Heart left ventricle (tissue), 13 donors: Measurements from ENCODE around the gene CBLN1.

Experiments
- CTCF ChIP-seq, 12 donors: fragments of 200-600 bp; sonication (generic) in 4 of 12; IDR thresholded peaks; one replicate each; pipeline versions ENCODE4 v1.5.0 to v1.8.0; 2018 to 2022; ENCODE audit warnings: antibody characterized with exemption in 12 of 12, mild to moderate bottlenecking in 5 of 12
- POLR2A ChIP-seq, 2 donors: fragments of 450-650 bp; IDR thresholded peaks; one replicate each; pipeline ENCODE4 v1.6.1; 2017; ENCODE audit warnings: antibody characterized with exemption in 2 of 2, mild to moderate bottlenecking in 2 of 2, moderate library complexity in 2 of 2
- donor health status: ischemic (EF 13 %, LVEDD 7.1; RV severe dilation, severe dysfunction).
- donor health status: DM: no; HTN: yes; CAD: no.
- donor health status: DM: no; HTN: no; CAD: no.
- donor health status: ischemic (EF 25% LVEDD 6.9; RV normal size, moderate dysfunction).
- donor health status: ischemic (EF 25% LVEDD 5.7; RV mildly dilated, moderate dysfunction).
- donor health status: ischemic (EF 35%, LVEDD 5.7; RV mildly dilated, moderate dysfunction).
- donor health status: nonischemic (EF 11% LVEDD 7.7; RV severe dilation, severe dysfunction).
- donor health status: DM: yes; HTN: yes; CAD: no.
- donor health status: PGD.
- donor health status: ischemic (EF 29% LVEDD 5.4; RV normal size, mild dysfunction).
- donor health status: nonischemic (EF 23%, LVEDD 6.1; RV moderate dilation, normal function).

GRCh38 chr16:49307176-49307575 lies 25.5 kb upstream of the CBLN1 start:
- TF ChIP-seq CTCF (IDR thresholded peaks at IDR 0.05) (no peak), POLR2A (IDR thresholded peaks at IDR 0.05) (no peak)
